OCI-LY7 (cell line): ENCODE measurements around the gene PRKG1. TPM values are rescaled to one million over a fixed set of nuclear protein-coding genes. Genes with fewer than 3 reads are reported as not detected.

ENCODE experiments used
- BruUV-seq: library from RNA; stranded (reverse); fragments of 400-500 nt; replicated peaks from 2 replicates; lab custom pipeline; 2021; lab: Mats Ljungman, UMichigan
- CTCF ChIA-PET: fragments of 300-600 bp; sonication (Branson Sonifier 250); formaldehyde crosslinking; loops from one replicate; lab custom pipeline; 2022; ENCODE audit warnings: antibody characterized with exemption; ENCODE audit not compliant: unreplicated experiment; lab: Charles Lee
- POLR2A ChIA-PET: fragments of 300-600 bp; sonication (Branson Sonifier 250); formaldehyde crosslinking; loops from one replicate; lab custom pipeline; 2022; ENCODE audit warnings: antibody characterized with exemption; lab: Charles Lee
- DNase-seq: peaks from one replicate; pipeline ENCODE4 v3.0.0-alpha.2; 2015; ENCODE audit warnings: low spot score
- H2AFZ ChIP-seq: fragments of 200-600 bp; sonication (generic), shearing (Covaris generic); 2 replicates; pipeline ENCODE4 v1.6.1; 2014; ENCODE audit warnings: mild to moderate bottlenecking, antibody characterized with exemption, low read length, moderate library complexity
- H3K27ac ChIP-seq: fragments of 200-600 bp; sonication (generic); 2 replicates; pipeline ENCODE4 v1.5.1; 2014; ENCODE audit warnings: mixed run types, low read depth, mild to moderate bottlenecking, moderate library complexity, low read length, inconsistent platforms; ENCODE audit not compliant: poor library complexity, severe bottlenecking
- H3K36me3 ChIP-seq: fragments of 200-600 bp; sonication (generic); 2 replicates; pipeline ENCODE4 v1.6.1; 2014; ENCODE audit warnings: mild to moderate bottlenecking, antibody characterized with exemption, low read length, moderate library complexity, mixed read lengths; ENCODE audit not compliant: insufficient read depth
- H3K4me1 ChIP-seq: fragments of 200-600 bp; sonication (generic); 2 replicates; pipeline ENCODE4 v1.5.1; 2014; ENCODE audit warnings: mild to moderate bottlenecking, low read length; ENCODE audit not compliant: insufficient read depth, poor library complexity, severe bottlenecking
- H3K4me2 ChIP-seq: fragments of 200-600 bp; sonication (generic); 2 replicates; pipeline ENCODE4 v1.6.1; 2014; ENCODE audit warnings: mild to moderate bottlenecking, low read length
- H3K4me3 ChIP-seq: fragments of 200-600 bp; sonication (generic); 2 replicates; pipeline ENCODE4 v1.5.1; 2014; ENCODE audit warnings: mild to moderate bottlenecking, low read depth, low read length; ENCODE audit not compliant: poor library complexity, severe bottlenecking
- H3K79me2 ChIP-seq: fragments of 200-600 bp; sonication (generic); 2 replicates; pipeline ENCODE4 v1.6.1; 2016; ENCODE audit warnings: low read depth, mild to moderate bottlenecking, low read length, moderate library complexity, mixed read lengths; ENCODE audit not compliant: insufficient read depth
- H3K9me2 ChIP-seq: fragments of 200-600 bp; sonication (generic); 2 replicates; pipeline ENCODE4 v1.6.1; 2016; ENCODE audit warnings: mild to moderate bottlenecking, low read length, mixed read lengths; ENCODE audit not compliant: insufficient read depth
- H3K9me3 ChIP-seq: fragments of 200-600 bp; sonication (generic); 2 replicates; pipeline ENCODE4 v1.6.1; 2014; ENCODE audit warnings: mild to moderate bottlenecking, mixed run types, low read length, mixed read lengths
- H4K20me1 ChIP-seq: fragments of 200-600 bp; sonication (generic); 2 replicates; pipeline ENCODE4 v1.6.1; 2014; ENCODE audit warnings: mild to moderate bottlenecking, antibody characterized with exemption, low read length, moderate library complexity, mixed read lengths; ENCODE audit not compliant: insufficient read depth
- EZH2phosphoT487 ChIP-seq: fragments of 200-600 bp; sonication (generic); IDR thresholded peaks from 2 replicates; pipeline ENCODE4 v1.6.1; 2018; ENCODE audit warnings: low read depth, borderline replicate concordance, mild to moderate bottlenecking, mixed run types, antibody characterized with exemption, low read length, moderate library complexity, mixed read lengths
- intact Hi-C: fragments of 100-400 bp; cut with micrococcal nuclease; formaldehyde crosslinking; loops from one replicate; pipeline ENCODE4 v1.10.0; 2022; ENCODE audit not compliant: unreplicated experiment
- total RNA-seq, 2 experiments: library from RNA; depleted of rRNA in 1 of 2; stranded (reverse); fragments of >200 nt in 1 of 2; shearing (Covaris generic) in 1 of 2; gene quantifications; 2 replicates each; pipeline ENCODE4 v1.2.3, GENCODE V29; 2014 to 2022
- TF ChIP-seq, protein P1 (sequence below): fragments of 200-600 bp; sonication (generic); conservative IDR thresholded peaks from 2 replicates; pipeline ENCODE4 v1.5.1; 2014; ENCODE audit warnings: mild to moderate bottlenecking, antibody characterized with exemption, low read length, moderate library complexity, mixed read lengths

PRKG1 gene
- total RNA-seq, 2 experiments from 2014 or later: not detected

DNA sequence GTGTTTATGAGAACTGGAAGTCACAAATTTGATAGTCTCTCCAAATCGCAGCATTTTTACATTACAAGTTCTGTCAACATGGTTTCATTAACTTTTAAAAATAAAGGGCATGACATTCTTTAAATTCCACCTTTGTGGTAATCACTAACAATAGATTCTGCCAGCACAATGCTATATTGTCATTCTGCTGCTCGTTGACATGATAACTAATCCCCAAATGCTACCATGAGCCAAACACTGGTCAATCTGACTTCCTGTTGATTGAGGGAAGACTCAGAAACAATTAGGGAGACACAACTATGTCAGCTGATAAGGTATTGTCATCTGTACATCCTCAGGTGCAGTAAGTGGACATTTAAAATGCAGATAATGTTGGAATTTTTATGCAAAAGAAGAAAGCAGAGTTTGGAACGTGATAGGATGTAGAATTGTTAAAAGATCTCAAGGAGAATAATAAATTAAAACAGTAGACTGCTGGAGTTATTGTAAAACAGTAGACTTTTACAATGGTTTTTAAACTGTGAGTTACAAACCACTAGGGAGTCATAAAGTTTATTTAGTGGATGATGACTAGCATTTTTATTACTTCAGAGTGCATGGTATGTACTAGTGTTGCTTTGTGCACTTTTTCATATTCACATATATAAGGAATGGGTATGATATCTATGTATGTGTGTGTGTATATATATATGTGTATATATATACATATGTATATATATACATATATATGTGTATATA, 1113.4 kb downstream of the PRKG1 start:
- no peaks in the 10 kb centered on the region for H4K20me1 ChIP-seq
- no peaks in the 10 kb centered on the region for H3K9me2 ChIP-seq
- no peak overlapping the region for H2AFZ ChIP-seq
- CTCF ChIA-PET: no interaction called here
- POLR2A ChIA-PET: no interaction called here
- TF ChIP-seq, protein P1, sequence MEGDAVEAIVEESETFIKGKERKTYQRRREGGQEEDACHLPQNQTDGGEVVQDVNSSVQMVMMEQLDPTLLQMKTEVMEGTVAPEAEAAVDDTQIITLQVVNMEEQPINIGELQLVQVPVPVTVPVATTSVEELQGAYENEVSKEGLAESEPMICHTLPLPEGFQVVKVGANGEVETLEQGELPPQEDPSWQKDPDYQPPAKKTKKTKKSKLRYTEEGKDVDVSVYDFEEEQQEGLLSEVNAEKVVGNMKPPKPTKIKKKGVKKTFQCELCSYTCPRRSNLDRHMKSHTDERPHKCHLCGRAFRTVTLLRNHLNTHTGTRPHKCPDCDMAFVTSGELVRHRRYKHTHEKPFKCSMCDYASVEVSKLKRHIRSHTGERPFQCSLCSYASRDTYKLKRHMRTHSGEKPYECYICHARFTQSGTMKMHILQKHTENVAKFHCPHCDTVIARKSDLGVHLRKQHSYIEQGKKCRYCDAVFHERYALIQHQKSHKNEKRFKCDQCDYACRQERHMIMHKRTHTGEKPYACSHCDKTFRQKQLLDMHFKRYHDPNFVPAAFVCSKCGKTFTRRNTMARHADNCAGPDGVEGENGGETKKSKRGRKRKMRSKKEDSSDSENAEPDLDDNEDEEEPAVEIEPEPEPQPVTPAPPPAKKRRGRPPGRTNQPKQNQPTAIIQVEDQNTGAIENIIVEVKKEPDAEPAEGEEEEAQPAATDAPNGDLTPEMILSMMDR: no peak
- TF ChIP-seq EZH2phosphoT487: no peak
- DNase-seq: no peak
- H3K79me2 ChIP-seq: no peaks in the 10 kb centered on the region
- H3K9me3 ChIP-seq: no peaks in the 10 kb centered on the region
- no peaks in the 10 kb centered on the region for H3K36me3 ChIP-seq
- no TSS peak for BruUV-seq
- H3K27ac ChIP-seq: no peak overlapping the region
- intact Hi-C loops: no loop called here
- H3K4me1 ChIP-seq: no peaks in the 10 kb centered on the region
- H3K4me2 ChIP-seq: no peak overlapping the region
- no peak overlapping the region for H3K4me3 ChIP-seq

- no peak overlapping the region for H2AFZ ChIP-seq
- BruUV-seq: no TSS peak
- ChIA-PET POLR2A (interaction anchor here (1.1 kb wide), 1 partner anchor 842 kb away, joined by 3 read pairs; no protein-coding TSS in a partner anchor), CTCF (no interaction called here)
- no peaks in the 10 kb centered on the region for H3K79me2 ChIP-seq
- DNase-seq: no peak
- H3K27ac ChIP-seq: no peak overlapping the region
- no peaks in the 10 kb centered on the region for H3K9me2 ChIP-seq
- intact Hi-C loops: no loop called here
- no peaks in the 10 kb centered on the region for H3K9me3 ChIP-seq
- H3K4me1 ChIP-seq: no peaks in the 10 kb centered on the region
- H3K4me2 ChIP-seq: no peak overlapping the region
- H3K4me3 ChIP-seq: no peak overlapping the region
- no peaks in the 10 kb centered on the region for H4K20me1 ChIP-seq
- TF ChIP-seq EZH2phosphoT487: no peak
- TF ChIP-seq, protein P1: no peak
- H3K36me3 ChIP-seq: no peaks in the 10 kb centered on the region
These were observed 1116.8 kb downstream of the PRKG1 start for GRCh38 chr10:52191049-52191448.

DNA sequence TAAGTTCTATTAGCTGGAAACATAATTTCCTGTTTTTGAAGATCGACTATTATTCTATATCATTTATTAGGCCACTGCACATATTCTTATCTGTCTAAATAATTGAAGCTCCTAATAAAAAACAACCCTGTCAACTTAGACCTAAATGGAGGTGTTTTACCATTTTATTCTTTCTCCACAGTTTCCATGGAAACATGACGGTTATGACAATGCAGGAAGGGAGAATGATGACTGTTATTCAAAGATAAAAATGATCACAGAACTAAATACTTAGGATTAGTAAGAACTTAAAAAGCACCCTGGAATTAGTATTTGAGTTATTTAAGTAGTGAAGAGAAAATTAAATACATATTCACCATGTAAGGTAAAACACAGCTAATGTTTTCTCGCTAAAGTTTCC, 1119.9 kb downstream of the PRKG1 start:
- Histone ChIP-seq H3K9me3 (no peaks in the 10 kb centered on the region), H3K27ac (no peak overlapping the region), H3K36me3 (no peaks in the 10 kb centered on the region), H3K4me1 (no peaks in the 10 kb centered on the region), H2AFZ (no peak overlapping the region), H4K20me1 (no peaks in the 10 kb centered on the region), H3K4me3 (no peak overlapping the region), H3K9me2 (no peaks in the 10 kb centered on the region), H3K79me2 (no peaks in the 10 kb centered on the region), H3K4me2 (no peak overlapping the region)
- intact Hi-C loops: no loop called here
- ChIA-PET CTCF (no interaction called here), POLR2A (interaction anchor here (0.5 to 0.8 kb wide), 3 partner anchors 18 to 902 kb away, joined by 3 to 4 read pairs (median 3); no protein-coding TSS in a partner anchor)
- TF ChIP-seq, protein P1: no peak
- TF ChIP-seq EZH2phosphoT487: no peak
- no peak for DNase-seq
- BruUV-seq: no TSS peak
